ENCODE measurements around the gene WRAP73. TPM values are rescaled to one million over a fixed set of nuclear protein-coding genes. Genes with fewer than 3 reads are reported as not detected.
A peak's percentile ranks its signal among the peaks of the same experiment; 100 is the strongest.

WRAP73 gene
- total and polyA plus RNA-seq, 9 of the 15 experiments (the other 6 are each of a cell fraction or from before 2014, with no cell fraction given), result 4.3 to 51.8 (median 30.1) TPM

DNA sequence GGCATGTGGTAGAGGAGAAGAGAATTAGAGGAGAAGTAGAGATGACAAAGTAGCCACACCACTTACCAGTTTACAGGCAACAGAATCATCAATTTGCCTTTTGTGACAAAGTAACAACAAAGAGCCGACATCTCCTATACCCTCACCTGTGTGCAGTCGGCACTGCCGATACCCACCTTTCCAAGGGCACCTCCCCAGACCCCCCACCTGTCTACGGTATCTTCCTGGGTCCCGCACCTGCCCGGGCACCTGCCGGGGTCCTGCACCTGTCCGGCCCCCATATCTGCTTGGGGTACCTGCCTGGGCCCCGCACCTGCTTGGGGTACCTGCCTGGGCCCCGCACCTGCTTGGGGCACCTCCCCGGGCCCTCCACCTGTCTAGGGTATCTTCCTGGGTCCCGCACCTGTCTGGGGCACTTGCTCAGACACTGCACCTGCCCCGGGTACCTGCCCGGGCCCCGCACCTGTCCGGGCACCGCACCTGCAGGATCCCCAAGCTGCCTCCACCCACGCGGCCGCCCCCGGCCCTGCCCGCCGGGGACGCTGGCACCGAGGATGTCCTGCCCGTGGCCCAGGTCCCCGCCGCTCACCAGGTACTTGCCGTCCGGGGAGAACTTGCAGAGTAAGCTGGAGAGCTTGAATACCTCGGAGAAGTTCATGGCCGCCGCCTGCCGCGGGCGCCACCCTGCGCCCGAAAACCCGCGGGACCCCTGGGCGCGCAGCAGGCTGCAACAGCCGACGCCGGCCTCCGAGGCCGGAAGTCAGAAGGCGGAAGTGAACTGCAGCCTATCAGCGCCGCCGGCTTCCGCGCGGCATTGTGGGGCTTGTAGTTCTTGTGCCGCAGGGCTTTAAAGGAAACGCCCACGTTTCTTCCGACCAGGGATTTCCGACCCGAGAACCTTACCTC is at the start of gene WRAP73 (continued):
- TF ChIP-seq, protein P1, sequence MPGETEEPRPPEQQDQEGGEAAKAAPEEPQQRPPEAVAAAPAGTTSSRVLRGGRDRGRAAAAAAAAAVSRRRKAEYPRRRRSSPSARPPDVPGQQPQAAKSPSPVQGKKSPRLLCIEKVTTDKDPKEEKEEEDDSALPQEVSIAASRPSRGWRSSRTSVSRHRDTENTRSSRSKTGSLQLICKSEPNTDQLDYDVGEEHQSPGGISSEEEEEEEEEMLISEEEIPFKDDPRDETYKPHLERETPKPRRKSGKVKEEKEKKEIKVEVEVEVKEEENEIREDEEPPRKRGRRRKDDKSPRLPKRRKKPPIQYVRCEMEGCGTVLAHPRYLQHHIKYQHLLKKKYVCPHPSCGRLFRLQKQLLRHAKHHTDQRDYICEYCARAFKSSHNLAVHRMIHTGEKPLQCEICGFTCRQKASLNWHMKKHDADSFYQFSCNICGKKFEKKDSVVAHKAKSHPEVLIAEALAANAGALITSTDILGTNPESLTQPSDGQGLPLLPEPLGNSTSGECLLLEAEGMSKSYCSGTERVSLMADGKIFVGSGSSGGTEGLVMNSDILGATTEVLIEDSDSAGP (CRISPR knock-in tag; IDR thresholded peaks at IDR 0.05), result peak; percentile 71
- TF ChIP-seq, protein P2, sequence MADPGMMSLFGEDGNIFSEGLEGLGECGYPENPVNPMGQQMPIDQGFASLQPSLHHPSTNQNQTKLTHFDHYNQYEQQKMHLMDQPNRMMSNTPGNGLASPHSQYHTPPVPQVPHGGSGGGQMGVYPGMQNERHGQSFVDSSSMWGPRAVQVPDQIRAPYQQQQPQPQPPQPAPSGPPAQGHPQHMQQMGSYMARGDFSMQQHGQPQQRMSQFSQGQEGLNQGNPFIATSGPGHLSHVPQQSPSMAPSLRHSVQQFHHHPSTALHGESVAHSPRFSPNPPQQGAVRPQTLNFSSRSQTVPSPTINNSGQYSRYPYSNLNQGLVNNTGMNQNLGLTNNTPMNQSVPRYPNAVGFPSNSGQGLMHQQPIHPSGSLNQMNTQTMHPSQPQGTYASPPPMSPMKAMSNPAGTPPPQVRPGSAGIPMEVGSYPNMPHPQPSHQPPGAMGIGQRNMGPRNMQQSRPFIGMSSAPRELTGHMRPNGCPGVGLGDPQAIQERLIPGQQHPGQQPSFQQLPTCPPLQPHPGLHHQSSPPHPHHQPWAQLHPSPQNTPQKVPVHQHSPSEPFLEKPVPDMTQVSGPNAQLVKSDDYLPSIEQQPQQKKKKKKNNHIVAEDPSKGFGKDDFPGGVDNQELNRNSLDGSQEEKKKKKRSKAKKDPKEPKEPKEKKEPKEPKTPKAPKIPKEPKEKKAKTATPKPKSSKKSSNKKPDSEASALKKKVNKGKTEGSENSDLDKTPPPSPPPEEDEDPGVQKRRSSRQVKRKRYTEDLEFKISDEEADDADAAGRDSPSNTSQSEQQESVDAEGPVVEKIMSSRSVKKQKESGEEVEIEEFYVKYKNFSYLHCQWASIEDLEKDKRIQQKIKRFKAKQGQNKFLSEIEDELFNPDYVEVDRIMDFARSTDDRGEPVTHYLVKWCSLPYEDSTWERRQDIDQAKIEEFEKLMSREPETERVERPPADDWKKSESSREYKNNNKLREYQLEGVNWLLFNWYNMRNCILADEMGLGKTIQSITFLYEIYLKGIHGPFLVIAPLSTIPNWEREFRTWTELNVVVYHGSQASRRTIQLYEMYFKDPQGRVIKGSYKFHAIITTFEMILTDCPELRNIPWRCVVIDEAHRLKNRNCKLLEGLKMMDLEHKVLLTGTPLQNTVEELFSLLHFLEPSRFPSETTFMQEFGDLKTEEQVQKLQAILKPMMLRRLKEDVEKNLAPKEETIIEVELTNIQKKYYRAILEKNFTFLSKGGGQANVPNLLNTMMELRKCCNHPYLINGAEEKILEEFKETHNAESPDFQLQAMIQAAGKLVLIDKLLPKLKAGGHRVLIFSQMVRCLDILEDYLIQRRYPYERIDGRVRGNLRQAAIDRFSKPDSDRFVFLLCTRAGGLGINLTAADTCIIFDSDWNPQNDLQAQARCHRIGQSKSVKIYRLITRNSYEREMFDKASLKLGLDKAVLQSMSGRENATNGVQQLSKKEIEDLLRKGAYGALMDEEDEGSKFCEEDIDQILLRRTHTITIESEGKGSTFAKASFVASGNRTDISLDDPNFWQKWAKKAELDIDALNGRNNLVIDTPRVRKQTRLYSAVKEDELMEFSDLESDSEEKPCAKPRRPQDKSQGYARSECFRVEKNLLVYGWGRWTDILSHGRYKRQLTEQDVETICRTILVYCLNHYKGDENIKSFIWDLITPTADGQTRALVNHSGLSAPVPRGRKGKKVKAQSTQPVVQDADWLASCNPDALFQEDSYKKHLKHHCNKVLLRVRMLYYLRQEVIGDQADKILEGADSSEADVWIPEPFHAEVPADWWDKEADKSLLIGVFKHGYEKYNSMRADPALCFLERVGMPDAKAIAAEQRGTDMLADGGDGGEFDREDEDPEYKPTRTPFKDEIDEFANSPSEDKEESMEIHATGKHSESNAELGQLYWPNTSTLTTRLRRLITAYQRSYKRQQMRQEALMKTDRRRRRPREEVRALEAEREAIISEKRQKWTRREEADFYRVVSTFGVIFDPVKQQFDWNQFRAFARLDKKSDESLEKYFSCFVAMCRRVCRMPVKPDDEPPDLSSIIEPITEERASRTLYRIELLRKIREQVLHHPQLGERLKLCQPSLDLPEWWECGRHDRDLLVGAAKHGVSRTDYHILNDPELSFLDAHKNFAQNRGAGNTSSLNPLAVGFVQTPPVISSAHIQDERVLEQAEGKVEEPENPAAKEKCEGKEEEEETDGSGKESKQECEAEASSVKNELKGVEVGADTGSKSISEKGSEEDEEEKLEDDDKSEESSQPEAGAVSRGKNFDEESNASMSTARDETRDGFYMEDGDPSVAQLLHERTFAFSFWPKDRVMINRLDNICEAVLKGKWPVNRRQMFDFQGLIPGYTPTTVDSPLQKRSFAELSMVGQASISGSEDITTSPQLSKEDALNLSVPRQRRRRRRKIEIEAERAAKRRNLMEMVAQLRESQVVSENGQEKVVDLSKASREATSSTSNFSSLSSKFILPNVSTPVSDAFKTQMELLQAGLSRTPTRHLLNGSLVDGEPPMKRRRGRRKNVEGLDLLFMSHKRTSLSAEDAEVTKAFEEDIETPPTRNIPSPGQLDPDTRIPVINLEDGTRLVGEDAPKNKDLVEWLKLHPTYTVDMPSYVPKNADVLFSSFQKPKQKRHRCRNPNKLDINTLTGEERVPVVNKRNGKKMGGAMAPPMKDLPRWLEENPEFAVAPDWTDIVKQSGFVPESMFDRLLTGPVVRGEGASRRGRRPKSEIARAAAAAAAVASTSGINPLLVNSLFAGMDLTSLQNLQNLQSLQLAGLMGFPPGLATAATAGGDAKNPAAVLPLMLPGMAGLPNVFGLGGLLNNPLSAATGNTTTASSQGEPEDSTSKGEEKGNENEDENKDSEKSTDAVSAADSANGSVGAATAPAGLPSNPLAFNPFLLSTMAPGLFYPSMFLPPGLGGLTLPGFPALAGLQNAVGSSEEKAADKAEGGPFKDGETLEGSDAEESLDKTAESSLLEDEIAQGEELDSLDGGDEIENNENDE (IDR thresholded peaks at IDR 0.05; ENCODE audit: low read depth, low read length), result no peak
- no peak for TF ChIP-seq SMARCB1 (IDR thresholded peaks at IDR 0.05; ENCODE audit: insufficient read length, low read depth)
- TF ChIP-seq, protein P3, sequence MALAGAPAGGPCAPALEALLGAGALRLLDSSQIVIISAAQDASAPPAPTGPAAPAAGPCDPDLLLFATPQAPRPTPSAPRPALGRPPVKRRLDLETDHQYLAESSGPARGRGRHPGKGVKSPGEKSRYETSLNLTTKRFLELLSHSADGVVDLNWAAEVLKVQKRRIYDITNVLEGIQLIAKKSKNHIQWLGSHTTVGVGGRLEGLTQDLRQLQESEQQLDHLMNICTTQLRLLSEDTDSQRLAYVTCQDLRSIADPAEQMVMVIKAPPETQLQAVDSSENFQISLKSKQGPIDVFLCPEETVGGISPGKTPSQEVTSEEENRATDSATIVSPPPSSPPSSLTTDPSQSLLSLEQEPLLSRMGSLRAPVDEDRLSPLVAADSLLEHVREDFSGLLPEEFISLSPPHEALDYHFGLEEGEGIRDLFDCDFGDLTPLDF (CRISPR knock-in tag; IDR thresholded peaks at IDR 0.05), result peak; percentile 82
- TF ChIP-seq, protein P4, sequence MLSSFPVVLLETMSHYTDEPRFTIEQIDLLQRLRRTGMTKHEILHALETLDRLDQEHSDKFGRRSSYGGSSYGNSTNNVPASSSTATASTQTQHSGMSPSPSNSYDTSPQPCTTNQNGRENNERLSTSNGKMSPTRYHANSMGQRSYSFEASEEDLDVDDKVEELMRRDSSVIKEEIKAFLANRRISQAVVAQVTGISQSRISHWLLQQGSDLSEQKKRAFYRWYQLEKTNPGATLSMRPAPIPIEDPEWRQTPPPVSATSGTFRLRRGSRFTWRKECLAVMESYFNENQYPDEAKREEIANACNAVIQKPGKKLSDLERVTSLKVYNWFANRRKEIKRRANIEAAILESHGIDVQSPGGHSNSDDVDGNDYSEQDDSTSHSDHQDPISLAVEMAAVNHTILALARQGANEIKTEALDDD (IDR thresholded peaks at IDR 0.05), result no peak
- TF ChIP-seq POU5F1 (IDR thresholded peaks at IDR 0.05; ENCODE audit: borderline replicate concordance, low read depth, low read length, partially characterized antibody), result no peak
- TF ChIP-seq ZNF780A (CRISPR knock-in tag; IDR thresholded peaks at IDR 0.05), result no peak
- TF ChIP-seq TFAM (CRISPR knock-in tag; conservative IDR thresholded peaks at IDR 0.05), result no peak
